CD4-positive, alpha-beta T cell treated with Interleukin-15 for 4 hours (primary cell): ENCODE results near the gene SYTL3.
"Not testable (repeated sequence)": the region's sequence is repeated elsewhere in the genome, so short reads cannot be mapped to it uniquely, and the experiment has no call there.

Experiments used
- DNase-seq: peaks from one replicate; pipeline ENCODE4 v3.0.0-alpha.2; 2020; ENCODE audit warnings: low spot score

Gene SYTL3

DNA sequence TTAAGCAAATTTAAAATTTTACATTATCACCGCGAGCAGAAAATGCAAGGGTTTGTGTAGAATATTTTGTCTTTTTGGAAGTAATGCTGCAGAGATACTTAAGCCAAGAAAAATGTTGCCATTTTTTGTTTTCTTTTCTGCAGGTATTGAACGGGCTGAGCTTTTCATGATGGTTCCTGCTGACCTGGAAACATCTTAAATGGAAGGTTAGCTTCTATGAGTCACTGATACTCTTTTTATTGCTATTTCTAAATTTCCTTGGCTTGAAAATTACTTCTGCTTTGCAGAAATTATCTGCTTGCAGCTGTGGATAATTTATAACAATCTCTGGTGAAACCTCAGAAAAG lies 12.7 kb downstream of the SYTL3 start:
- DNase-seq = no peak

DNA sequence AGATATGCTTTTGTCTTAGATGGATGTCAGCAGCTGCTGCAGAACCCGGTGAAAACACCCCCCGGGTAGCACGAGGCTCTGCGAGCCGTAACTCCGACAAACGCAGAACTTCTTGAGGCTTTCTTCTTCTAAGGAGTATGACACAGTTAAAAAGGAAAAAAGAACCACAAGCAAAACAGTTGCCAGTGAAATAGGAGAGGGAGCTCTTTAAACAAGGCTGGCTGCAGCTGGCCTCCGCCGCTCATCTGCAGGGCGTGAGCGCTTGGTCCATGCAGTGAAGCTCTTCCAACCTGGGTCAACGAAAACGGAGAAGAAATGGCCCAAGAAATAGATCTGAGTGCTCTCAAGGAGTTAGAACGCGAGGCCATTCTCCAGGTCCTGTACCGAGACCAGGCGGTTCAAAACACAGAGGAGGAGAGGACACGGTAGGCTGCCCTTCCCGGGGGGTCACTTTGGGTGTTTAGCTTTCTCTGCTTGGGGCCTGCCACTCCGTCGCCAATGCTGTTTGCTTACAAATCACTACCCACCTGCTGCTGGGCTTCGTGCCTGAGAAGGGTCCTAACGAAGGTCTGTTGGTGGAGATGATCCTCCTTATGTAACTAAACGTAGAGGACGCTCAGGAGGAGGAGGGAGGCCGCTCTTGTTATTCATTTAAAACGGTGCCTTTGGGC lies 13.2 kb downstream of the SYTL3 start:
- DNase-seq = no peak

DNA sequence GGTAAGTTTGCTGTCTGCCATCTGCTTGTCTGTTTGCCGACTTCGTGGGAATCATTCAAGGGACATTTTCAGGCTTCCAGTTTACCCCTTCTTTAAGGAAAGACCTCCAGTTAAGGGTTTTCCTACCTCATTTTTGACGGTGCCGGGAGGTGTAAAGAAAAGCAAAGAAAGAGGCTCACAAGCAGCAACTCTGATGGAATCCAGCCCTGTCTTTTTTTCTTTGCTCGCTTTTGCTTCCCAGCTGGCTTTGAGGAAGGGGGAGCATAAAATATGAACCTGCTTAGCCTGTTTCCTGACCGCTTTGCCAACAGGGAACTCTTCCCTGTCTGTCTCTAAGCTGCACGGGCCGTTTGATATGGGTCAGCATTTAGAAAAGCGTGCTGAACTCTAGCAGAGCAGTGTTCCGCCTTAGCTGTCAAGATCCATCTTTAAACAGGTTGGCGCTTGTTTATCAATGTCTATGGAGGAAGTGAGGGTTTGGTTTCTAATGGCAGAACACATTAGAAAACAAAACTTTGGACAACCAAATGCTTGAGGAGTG lies 13.8 kb downstream of the SYTL3 start:
- DNase-seq = no peak

DNA sequence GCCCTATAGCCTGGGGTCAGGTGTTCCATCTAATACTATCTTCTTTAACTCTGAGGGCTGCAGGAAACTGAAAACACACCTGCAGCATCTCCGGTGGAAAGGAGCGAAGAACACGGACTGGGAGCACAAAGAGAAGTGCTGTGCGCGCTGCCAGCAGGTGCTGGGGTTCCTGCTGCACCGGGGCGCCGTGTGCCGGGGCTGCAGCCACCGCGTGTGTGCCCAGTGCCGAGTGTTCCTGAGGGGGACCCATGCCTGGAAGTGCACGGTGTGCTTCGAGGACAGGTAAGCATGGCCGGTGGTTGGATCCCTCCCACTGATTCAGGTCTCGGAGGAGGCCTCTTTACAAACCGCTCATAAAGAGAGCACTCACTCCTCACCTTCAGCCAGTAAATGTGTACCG lies 15.5 kb downstream of the SYTL3 start:
- DNase-seq = no peak

DNA sequence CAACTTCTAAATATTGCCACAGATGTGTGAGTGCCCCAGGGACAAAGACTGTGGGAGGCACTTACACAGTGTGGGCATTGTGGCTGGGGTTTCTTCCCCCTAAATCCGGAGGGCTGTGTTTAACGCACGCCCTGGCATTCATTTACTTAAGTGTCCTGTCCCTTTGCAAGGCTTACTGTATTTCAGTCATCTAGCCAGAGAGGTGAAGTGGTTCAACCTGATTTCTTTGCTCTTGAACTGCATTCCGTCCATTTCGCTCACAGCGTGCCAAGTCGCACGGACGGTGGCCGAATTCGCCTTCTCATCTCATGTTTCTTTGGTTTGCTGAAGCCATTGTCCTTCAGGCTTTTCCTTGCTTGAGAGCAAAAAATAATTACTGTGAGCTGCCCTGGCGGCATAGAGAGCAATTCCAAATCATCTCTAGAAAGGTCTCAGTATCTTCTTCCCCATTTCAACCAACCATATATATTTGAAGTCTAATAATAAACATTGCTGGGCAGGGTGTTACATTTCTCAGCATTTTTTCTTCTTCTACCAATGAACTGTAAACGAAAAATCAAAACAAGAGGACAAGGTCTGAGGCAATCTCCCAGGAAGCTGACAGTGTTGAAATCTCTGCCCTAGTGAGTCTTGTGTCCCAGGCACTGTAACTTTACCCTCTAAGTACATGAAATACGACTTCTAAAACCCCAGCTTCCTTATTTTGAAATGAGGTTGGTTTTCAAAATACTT lies 16.9 kb downstream of the SYTL3 start:
- DNase-seq = no peak

DNA sequence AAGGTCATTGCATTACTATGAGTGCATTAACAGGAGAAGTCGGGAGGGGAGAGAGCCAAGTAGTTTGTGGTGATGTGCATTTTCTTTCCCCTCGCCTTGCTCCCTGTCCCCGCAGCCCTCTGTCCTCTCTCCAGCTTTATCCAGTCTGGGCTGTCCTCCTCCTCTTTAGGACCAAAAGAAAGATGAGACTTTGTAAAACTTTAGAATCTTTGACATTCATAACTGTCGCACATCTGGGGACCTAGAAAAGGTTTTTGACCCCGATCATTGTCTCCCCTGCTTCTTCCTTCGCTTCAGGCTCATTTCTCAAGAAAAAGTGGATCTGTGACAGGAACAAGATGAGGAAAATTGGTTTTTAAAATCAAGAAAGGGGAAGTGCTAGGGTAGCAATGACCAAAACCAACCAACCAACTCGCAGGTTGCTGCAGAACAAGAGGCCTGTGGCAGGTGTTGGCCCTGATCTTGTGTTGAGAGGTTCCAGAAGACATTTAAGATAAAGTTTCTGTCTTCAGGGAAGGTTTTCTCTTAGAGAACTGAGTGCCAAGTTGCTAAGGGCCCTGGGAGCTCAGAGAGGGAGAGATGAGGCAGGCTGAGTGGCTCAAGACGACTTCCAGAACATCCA lies 17.6 kb downstream of the SYTL3 start:
- no peak for DNase-seq

DNA sequence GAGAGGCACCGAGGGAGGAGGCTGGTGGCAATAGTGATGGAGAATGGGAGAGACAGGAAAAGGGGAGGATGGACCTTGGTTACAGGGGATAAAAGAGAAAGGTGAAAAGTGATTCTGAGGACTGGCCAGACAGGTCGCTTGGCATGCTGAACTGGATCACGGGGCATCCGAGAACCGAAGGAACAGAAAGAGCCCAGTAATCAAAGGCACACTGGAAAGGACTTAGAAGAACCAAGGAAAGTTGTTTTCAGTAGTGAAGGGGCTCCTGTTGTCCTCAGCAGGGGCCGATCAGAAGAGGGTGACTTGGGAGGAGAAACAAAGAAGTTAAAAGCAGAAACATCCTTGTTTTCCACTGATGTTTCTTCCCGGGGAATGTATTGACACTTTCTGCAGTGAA lies 18.9 kb downstream of the SYTL3 start:
- DNase-seq = no peak

DNA sequence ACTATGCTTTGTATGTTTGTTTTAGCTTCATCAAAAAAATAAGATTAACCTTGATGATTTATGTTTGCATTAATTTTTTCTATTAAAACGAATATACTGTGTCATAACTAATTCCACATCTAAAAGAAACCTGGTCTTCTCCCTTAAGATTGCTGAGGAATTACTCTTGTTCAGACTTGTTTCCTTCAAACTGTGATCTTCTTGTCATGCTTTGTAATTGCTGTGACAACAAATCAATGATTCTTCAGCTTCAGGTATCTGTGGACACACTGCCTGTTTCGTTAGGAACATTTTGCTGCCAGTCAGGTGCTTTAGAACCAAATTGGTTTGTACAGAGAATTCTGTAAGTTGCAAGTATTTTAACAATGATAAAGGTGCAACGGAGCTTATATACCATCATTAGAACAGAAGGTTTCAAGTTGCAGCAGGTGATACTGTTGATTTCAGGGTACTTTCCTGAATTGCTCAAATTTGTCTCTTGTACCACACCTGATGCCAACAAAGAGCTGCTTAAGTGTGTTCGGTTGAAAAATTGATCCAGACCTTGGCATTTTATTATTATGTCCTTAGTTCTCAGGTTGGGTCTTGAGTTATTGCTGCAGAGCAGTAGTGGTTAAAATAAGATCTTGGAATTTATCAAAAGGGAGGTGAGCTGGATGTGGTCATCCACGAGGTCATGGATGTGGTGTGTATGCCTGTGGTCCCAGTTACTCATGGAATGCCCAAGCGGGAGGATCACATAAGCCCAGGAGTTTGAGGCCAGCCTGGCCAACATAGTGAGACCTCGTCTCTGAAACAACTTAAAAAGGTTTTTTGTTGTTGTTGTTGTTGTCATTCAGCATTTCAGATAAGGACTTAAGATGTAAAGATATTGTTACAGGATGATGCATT lies 19.5 kb downstream of the SYTL3 start:
- DNase-seq = no peak

DNA sequence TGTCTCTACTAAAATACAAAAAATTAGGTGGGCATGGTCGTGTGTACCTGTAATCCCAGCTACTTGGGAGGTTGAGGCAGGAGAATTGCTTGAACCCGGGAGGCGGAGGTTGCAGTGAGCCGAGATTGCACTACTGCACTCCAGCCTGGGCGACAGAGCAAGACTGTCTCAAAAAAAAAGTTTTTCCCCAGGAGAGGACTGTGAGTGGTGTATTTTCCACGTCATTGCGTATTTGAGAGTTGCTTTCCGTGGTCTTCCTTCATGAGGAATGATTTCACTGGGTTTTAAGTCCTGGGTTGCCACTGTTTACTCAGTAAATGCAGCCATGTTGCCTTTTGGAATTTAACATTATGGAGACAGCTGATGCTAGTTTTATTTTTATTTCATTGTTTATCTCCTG lies 22.3 kb downstream of the SYTL3 start:
- DNase-seq = not testable (repeated sequence)

DNA sequence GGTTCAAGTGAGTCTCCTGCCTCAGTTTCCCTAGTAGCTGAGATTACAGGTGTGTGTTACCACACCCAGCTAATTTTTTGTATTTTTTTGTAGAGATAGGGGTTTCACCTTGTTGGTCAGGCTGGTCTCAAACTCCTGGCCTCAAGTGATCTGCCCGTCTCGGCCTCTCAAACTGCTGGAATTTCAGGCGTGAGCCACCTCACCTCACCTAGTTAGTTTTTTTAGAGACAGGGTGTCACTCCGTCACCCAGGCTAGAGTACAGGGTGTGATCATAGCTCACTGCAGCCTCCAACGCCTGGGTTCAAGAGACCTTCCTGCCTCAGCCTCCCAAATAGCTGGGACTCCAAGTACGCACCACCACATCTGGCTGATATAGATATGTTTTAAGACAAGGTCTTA lies 22.9 kb downstream of the SYTL3 start:
- no peak for DNase-seq

DNA sequence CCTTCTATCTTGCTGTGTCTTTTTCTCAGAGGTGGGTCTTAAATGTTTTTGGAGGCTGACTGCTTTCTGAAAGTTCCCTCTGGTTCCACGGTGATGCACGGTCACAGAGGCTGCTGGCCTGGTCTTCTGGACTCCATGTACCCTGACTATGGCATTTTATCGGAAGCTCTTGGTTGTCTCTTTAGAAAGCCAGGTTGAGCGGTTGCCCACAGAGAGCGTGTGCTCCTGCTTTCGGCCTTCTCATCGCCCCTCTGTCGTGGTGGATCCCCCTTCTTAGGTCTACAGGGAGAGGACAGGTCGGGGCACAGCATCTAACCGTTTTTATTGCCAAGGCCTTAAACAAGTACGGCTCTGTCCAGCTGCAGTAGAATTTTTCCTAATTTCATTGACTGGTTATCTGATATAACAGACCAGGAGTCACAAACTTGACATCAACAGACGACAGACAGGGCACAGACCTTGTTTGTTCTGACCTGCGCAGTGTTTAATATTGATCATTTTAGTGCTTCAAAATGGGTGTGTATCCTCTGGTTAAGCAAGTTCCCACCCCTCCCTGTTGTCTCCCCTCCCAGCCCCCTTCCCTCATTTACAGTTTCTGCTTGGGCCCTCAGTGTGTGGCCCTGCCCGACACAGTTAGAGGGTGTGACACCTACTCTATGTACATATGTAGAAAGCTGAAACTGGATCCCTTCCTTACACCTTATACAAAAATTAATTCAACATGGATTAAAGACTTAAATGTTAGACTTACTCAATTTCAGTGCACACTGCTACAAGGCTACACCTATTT lies 24.7 kb downstream of the SYTL3 start:
- DNase-seq = no peak

DNA sequence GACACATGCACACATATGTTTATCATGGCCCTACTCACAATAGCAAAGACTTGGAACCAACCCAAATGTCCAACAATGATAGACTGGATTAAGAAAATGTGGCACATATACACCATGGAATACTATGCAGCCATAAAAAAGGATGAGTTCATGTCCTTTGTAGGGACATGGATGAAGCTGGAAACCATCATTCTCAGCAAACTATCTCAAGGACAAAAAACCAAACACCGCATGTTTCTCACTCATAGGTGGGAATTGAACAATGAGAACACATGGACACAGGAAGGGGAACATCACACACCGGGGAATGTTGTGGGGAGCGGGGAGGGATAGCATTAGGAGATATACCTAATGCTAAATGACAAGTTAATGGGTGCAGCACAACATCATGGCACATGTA lies 27.2 kb downstream of the SYTL3 start:
- not testable (repeated sequence) for DNase-seq

DNA sequence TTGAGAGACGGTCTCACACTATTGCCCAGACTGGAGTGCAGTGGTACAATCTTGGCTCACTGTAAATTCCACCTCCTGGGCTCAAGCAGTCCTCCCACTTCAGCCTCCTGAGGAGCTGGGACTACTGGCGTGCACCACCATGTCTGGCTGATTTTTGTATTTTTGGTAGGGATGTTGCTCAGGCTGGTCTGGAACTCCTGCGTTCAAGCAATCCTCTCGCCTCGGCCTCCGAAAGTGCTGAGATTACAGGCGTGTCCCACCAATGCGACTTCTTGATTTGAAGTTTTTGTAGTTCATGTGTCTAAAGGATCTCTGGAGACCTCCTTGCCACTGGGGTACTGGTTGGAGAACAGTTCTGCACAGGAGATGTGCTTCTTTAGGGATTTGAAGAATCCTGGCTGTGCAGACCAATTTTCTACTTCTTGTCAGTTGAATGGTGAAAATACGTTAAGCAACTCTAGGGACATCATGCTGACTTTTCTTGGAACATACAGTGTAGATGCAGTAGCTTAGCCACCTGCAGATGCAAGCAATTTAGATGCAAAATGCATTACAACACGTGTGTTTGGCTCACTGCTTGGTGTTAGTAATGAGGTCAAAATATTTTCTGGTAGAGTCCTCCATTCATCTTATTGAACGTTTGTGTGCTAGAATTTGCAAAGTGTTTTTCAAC lies 28.2 kb downstream of the SYTL3 start:
- no peak for DNase-seq

DNA sequence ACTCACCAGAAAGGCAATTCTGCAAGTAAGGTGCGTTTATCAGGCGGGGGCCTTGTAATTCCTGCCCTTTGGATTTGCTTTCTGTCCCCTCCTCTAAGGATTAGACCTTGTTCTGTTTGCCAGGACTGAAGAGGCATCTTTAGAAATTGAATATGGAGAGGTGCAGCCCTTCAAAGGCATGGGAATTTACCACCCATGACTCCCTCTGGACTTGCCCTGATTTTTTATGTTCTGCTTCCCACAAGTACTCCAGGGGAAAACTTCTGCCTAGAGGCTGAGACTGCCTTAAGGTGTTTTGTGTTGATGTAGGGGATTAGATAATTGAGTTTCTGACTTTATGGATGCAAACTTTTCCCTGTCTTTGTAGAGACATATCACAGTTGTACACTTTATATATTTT lies 30.2 kb downstream of the SYTL3 start:
- DNase-seq = no peak

DNA sequence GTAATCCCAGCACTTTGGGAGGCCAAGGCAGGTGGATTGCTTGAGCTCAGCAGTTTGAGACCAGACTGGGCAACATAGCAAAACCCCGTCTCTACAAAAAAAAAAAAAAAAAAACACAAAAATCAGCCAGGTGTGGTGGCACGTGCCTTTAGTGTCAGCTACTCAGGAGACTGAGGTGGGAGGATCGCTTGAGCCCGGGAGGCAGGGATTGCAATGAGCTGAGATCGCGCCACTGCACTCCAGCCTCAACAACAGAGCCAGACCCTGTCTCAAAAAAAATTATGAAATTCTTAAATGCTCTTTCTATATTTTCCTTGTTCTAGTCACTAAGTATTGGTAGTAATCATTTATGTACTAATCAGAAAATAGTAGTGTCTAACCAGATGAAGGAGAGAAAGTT lies 30.6 kb downstream of the SYTL3 start:
- DNase-seq = no peak

DNA sequence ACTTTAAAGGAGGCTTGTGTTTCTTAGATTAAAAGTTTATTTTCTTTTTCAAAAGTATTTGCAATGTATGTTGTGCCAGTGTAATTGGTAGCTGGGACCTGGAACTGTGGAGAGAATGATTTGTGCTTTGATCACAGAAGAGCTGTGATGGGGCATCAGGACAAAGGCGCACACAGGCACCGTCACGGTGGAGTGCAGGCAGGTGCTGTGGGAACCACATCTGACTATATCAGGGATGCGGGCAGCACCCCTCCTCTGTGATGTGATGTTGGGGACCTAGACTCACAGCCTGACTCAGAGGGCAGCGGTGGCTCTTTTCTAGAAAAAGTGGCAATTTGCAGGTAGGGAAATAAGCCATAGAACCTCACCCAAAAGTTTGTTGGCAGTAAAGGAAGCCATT lies 34.5 kb downstream of the SYTL3 start:
- DNase-seq = no peak

DNA sequence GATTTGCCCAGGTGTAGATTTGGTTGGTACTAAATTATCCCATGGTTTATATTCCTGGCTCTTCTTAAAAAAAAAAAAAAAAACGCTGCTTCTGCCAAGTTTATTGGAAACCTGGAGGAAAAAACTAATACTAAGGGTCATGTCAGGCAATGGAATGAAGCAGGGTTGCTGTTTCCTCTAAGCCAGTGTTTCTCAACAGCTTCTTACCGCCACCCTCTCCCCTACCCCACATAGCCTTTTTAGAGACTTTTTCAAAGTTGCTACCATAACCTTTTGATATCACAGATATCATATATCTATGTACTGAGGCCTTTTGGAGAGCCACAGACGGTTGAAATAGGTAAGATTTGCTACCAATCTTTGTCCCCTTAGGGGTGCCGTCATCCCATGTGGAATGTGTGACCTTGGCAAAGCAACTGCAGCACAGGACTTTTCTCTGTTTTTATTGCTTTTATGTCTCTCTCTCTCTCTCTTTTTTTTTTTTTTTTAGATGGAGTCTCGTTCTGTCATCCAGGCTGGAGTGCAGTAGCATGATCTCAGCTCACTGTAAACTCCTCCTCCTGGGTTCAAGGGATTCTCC lies 35.0 kb downstream of the SYTL3 start:
- DNase-seq = no peak

DNA sequence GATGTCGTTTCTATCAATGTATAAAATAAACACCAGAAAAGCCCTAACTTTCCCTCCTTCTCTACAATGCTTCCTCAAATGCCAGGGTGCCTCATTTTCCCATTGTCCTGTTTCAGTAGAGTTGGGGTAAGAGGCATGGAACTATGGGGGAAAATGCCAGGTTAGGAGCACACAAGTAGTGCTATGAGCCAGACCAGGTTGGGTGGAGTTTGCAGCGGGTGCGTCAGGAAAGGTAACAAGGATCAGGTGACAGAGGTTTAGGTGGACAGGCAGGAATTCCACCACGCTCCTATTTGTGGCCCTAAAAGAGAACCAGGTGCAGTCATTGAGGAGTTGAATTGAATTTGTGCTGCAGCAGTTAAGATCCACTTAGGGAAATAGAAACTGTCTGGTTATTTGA lies 36.5 kb downstream of the SYTL3 start:
- no peak for DNase-seq

DNA sequence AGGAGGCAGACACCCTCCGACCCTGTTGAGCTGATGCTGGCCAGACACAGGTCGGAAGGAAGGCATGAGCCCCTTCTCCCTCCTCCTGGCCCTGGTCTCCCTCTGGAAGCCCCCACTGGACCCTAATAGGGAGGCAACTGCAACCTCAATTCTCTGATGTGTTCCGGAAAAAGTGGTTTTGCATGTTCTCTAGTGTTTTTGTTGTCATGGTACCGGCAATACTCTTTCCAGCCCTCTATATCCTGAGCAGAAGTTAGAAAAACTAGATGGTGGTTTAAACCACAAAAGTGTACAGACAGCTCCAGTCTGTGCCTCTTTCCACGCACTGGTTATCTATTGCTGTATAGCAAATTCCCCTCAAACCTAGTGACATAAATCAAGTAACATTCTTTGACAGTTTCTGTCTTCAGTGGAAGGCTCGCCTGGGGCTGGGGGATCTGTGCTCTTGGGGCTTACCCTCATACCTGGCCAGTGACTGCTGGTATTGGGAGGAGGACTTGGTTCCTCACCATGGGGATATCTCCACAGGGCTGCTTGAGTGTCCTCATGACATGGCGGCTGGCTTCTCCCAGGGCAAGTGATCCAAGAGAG lies 37.0 kb downstream of the SYTL3 start:
- peak; percentile 82 for DNase-seq

DNA sequence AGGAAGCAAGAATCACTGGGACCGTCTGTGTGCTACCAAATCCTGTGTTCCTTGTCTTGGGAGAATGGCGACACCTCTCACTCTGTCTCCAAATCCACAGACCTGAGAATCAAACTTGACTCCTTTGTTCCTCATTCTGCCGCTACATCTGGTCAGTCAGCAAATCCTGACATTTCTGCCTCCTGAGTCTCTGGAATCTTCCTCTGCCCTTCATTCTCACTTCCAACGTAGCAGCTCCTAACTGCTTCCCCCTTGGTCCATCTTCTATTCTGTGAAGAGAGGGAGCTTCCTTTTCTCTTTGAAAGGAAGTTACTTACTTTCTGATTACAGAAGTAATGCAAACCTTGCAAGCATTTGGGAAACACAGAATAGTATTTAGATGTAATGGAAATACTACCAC lies 37.7 kb downstream of the SYTL3 start:
- no peak for DNase-seq
